GM10248 (cell line): Measurements from ENCODE around the gene MOGAT3.
"Not testable (repeated sequence)": the region's sequence is repeated elsewhere in the genome, so short reads cannot be mapped to it uniquely, and the experiment has no call there.

Source experiments
- CTCF ChIA-PET: fragments of 300-600 bp; sonication (Branson Sonifier 250); formaldehyde crosslinking; extraction: SDS; loops from one replicate; lab custom pipeline; 2021; ENCODE audit warnings: antibody characterized with exemption; lab: Yijun Ruan, JAX
- POLR2A ChIA-PET: fragments of 350-650 bp; sonication (Branson Sonifier 250); formaldehyde crosslinking; extraction: SDS; loops from one replicate; lab custom pipeline; 2020; ENCODE audit warnings: antibody characterized with exemption; lab: Yijun Ruan, JAX
- DNase-seq: peaks from one replicate; pipeline ENCODE4 v3.0.0; 2012; ENCODE audit errors: extremely low spot score
- CTCF ChIP-seq: IDR thresholded peaks from 2 replicates; pipeline ENCODE4 v1.5.1; 2012; ENCODE audit warnings: mild to moderate bottlenecking, low read depth; ENCODE audit errors: extremely low read depth, missing control alignments, control extremely low read depth

MOGAT3 gene

DNA sequence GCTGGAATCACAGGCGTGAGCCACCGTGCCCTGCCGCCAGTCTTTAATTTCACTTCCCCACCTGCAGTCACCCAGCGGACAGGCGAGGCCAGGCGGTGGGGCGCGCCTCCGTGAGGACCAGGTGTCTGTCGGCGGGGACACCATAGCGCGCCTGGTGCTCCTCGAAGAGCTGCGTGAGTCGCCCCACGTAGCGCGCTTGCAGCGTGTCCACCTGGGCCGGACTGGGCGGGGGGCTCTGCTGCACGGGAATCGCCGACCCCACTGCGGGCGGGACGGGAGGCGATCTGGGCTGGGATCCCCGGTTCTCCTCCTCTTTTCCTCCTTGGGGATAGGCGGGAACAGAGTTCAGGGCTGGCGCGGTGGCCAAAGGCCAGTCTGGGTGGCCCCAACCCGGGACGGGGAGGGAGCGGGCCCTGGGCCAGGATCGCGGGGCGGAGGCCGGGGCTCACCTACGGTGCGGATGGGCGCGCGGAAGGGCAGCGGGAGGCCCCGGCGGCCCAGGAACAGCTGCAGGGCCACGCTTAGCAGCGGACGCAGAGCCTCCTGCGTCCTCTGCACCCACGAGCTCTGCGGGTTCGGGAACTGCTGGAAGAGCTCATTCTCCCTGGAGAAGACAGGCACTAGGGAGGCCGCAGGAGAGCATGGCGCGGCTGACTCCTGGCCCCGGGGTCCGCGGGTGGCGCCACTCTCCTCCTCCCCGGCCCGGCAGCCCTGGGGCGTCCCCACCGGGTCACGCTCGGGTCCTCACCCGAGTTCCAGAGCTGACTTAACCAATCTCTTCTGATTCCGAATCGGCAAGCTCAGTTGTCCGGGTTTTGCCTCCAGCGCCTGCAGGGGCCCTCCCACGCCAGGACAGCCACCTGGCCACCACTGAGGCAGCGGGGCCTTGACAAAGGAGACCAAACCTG lies 1.1 kb upstream of the MOGAT3 start:
- no peak for DNase-seq
- CTCF ChIA-PET = interaction anchor here (0.8 to 5.9 kb wide), 3 partner anchors 10 to 58 kb away, joined by 3 to 41 read pairs (median 7); no protein-coding TSS in a partner anchor
- POLR2A ChIA-PET = no interaction called here
- TF ChIP-seq CTCF = no peak

DNA sequence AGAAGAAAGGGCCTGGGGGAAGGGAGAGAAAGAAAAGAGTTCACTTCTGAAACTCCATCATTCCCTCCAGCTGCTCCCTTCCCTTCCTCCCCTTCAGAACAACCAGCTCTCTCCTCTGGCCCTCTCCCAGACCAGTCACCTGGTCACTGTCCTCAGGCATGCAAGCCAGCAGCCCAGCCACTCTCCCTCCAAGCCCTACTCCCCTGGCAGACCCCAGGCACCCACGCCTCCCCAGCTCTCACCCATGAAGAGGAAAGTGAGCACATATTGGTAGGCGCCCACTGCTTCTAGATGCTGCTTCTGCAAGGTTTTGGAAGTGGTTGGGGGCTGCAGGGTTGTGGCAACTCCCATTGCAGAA lies 353 bp downstream of the MOGAT3 start:
- POLR2A ChIA-PET = interaction anchor here (0.5 kb wide), 1 partner anchor 68 kb away, joined by 4 read pairs; no protein-coding TSS in a partner anchor
- CTCF ChIA-PET = interaction anchor here (0.8 to 5.9 kb wide), 4 partner anchors 8 to 90 kb away, joined by 3 to 41 read pairs (median 3); no protein-coding TSS in a partner anchor
- TF ChIP-seq CTCF = no peak
- no peak for DNase-seq

GRCh38 chr7:101199522-101199921 lies 1.3 kb downstream of the MOGAT3 start:
- CTCF ChIA-PET = interaction anchor here (1.0 to 1.3 kb wide), 3 partner anchors 8 to 55 kb away, joined by 3 read pairs; no protein-coding TSS in a partner anchor
- DNase-seq, POLR2A ChIA-PET: not testable (repeated sequence)

- DNase-seq = no peak
- ChIA-PET POLR2A (no interaction called here), CTCF (interaction anchor here (1.0 to 1.3 kb wide), 2 partner anchors 45 to 54 kb away, joined by 3 read pairs; no protein-coding TSS in a partner anchor)
- no peak for TF ChIP-seq CTCF
These were observed 2.4 kb downstream of the MOGAT3 start for GRCh38 chr7:101198476-101198875.

- POLR2A ChIA-PET = no interaction called here
- no peak for DNase-seq
- TF ChIP-seq CTCF = no peak
- CTCF ChIA-PET = interaction anchor here (1.3 kb wide), 1 partner anchor 46 kb away, joined by 3 read pairs; no protein-coding TSS in a partner anchor
These were observed 2.8 kb downstream of the MOGAT3 start for GRCh38 chr7:101197991-101198390.

DNA sequence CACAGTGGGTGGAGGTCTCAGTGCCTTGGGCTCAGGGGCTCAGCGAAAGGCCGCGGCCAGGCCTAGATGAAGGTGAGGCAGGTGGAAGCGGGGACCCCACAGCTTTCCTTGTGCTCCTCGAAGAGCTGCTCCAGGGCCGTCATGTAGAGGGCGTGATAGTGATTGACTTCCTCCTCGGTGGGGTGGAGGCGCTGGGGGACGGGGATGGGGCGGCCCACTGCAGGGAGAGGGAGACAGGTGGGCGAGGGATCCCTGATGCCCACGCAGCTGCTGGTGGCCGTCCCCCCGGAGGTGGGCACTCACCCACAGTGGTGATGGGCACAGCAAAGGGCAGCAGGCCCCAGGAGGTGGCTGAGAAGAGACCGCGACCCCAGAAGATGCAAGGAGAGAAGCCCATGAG lies 5.0 kb downstream of the MOGAT3 start:
- CTCF ChIA-PET = interaction anchor here (7.9 kb wide), 1 partner anchor 54 kb away, joined by 186 read pairs; no protein-coding TSS in a partner anchor
- no peak for DNase-seq
- POLR2A ChIA-PET = no interaction called here
- TF ChIP-seq CTCF = no peak

DNA sequence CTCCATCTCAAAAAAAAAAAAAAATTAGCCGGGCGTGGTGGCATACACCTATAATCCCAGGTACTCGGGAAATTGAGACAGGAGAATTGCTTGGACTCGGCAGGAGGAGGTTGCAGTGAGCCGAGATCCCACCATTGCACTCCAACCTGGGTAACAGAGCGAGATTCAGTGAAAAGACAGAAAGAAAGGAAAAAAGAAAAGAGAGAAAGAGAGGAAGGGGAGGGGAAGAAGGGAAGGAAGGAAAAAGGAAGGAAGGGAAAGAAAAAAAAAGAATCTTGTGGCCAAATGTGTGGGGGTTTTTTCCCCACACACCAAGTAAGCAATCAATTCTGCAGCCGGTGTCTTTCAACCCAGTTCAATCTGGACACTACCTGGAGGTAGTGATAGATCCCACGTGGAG lies 11.7 kb downstream of the MOGAT3 start:
- no peak for DNase-seq
- no peak for TF ChIP-seq CTCF
- POLR2A ChIA-PET = no interaction called here
- CTCF ChIA-PET = no interaction called here
